ENCODE data around the gene TEKT4.
"Not testable (repeated sequence)": the region's sequence is repeated elsewhere in the genome, so short reads cannot be mapped to it uniquely, and the experiment has no call there.

DNA sequence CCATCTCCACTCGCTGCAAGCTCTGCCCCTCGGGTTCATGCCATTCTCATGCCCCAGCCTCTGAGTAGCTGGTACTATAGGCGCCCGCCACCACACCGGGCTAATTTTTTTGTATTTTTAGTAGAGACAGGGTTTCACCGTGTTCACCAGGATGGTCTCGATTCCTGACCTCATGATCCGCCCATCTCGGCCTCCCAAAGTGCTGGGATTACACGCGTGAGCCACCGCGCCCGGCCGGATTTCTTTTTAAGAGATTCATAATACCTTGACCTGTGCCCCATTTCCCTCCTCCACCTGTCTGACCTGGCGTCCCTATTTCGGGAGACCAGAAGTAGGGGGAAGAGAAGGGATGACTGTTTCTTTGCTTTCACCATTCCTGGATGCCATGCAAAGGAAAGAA lies 8.3 kb upstream of the TEKT4 start:
- TF ChIP-seq, protein P1, sequence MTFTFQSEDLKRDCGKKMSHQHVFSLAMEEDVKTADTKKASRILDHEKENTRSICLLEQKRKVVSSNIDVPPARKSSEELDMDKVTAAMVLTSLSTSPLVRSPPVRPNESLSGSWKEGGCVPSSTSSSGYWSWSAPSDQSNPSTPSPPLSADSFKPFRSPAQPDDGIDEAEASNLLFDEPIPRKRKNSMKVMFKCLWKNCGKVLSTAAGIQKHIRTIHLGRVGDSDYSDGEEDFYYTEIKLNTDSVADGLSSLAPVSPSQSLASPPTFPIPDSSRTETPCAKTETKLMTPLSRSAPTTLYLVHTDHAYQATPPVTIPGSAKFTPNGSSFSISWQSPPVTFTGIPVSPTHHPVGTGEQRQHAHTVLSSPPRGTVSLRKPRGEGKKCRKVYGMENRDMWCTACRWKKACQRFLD (CRISPR knock-in tag; IDR thresholded peaks at IDR 0.05; ENCODE audit: borderline replicate concordance), result not testable (repeated sequence)
- TF ChIP-seq ZNF562 (CRISPR knock-in tag; IDR thresholded peaks at IDR 0.05; ENCODE audit: borderline replicate concordance); PRDM15 (CRISPR knock-in tag; IDR thresholded peaks at IDR 0.05); POLR2A (IDR thresholded peaks at IDR 0.05; ENCODE audit: insufficient read depth in 1 of 2, low read depth in 2 of 2, low read length in 2 of 2); ZNF597 (CRISPR knock-in tag; IDR thresholded peaks at IDR 0.05); TP53 (CRISPR knock-in tag; conservative IDR thresholded peaks at IDR 0.05); CC2D1A (CRISPR knock-in tag; IDR thresholded peaks at IDR 0.05); GZF1 (CRISPR knock-in tag; IDR thresholded peaks at IDR 0.05); GMEB2 (CRISPR knock-in tag; IDR thresholded peaks at IDR 0.05; ENCODE audit: low read depth); RFX5 (IDR thresholded peaks at IDR 0.05; ENCODE audit: low read depth, low read length); ZNF513 (CRISPR knock-in tag; conservative IDR thresholded peaks at IDR 0.05): not testable (repeated sequence)
- TF ChIP-seq, protein P2, sequence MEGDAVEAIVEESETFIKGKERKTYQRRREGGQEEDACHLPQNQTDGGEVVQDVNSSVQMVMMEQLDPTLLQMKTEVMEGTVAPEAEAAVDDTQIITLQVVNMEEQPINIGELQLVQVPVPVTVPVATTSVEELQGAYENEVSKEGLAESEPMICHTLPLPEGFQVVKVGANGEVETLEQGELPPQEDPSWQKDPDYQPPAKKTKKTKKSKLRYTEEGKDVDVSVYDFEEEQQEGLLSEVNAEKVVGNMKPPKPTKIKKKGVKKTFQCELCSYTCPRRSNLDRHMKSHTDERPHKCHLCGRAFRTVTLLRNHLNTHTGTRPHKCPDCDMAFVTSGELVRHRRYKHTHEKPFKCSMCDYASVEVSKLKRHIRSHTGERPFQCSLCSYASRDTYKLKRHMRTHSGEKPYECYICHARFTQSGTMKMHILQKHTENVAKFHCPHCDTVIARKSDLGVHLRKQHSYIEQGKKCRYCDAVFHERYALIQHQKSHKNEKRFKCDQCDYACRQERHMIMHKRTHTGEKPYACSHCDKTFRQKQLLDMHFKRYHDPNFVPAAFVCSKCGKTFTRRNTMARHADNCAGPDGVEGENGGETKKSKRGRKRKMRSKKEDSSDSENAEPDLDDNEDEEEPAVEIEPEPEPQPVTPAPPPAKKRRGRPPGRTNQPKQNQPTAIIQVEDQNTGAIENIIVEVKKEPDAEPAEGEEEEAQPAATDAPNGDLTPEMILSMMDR (CRISPR knock-in tag; IDR thresholded peaks at IDR 0.05), result not testable (repeated sequence)
- TF ChIP-seq, protein P3, sequence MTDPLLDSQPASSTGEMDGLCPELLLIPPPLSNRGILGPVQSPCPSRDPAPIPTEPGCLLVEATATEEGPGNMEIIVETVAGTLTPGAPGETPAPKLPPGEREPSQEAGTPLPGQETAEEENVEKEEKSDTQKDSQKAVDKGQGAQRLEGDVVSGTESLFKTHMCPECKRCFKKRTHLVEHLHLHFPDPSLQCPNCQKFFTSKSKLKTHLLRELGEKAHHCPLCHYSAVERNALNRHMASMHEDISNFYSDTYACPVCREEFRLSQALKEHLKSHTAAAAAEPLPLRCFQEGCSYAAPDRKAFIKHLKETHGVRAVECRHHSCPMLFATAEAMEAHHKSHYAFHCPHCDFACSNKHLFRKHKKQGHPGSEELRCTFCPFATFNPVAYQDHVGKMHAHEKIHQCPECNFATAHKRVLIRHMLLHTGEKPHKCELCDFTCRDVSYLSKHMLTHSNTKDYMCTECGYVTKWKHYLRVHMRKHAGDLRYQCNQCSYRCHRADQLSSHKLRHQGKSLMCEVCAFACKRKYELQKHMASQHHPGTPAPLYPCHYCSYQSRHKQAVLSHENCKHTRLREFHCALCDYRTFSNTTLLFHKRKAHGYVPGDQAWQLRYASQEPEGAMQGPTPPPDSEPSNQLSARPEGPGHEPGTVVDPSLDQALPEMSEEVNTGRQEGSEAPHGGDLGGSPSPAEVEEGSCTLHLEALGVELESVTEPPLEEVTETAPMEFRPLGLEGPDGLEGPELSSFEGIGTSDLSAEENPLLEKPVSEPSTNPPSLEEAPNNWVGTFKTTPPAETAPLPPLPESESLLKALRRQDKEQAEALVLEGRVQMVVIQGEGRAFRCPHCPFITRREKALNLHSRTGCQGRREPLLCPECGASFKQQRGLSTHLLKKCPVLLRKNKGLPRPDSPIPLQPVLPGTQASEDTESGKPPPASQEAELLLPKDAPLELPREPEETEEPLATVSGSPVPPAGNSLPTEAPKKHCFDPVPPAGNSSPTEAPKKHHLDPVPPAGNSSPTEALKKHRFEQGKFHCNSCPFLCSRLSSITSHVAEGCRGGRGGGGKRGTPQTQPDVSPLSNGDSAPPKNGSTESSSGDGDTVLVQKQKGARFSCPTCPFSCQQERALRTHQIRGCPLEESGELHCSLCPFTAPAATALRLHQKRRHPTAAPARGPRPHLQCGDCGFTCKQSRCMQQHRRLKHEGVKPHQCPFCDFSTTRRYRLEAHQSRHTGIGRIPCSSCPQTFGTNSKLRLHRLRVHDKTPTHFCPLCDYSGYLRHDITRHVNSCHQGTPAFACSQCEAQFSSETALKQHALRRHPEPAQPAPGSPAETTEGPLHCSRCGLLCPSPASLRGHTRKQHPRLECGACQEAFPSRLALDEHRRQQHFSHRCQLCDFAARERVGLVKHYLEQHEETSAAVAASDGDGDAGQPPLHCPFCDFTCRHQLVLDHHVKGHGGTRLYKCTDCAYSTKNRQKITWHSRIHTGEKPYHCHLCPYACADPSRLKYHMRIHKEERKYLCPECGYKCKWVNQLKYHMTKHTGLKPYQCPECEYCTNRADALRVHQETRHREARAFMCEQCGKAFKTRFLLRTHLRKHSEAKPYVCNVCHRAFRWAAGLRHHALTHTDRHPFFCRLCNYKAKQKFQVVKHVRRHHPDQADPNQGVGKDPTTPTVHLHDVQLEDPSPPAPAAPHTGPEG (CRISPR knock-in tag; IDR thresholded peaks at IDR 0.05), result not testable (repeated sequence)

Measured in HepG2 (cell line).